Gastrocnemius medialis (tissue), 4 donors: Measurements from ENCODE around the gene EYS. TPM values are rescaled to one million over a fixed set of nuclear protein-coding genes. Genes with fewer than 3 reads are reported as not detected.

Source experiments
- ATAC-seq, 2 donors: fragments of 150-250 bp; one replicate each; pipeline ENCODE4 v1.9.1; 2016
- DNase-seq, 2 donors: peaks; one replicate each; pipeline ENCODE4 v3.0.0-alpha.2; 2019
- H3K27ac ChIP-seq, 4 donors: fragments of 200-600 bp; sonication (generic); 1 replicate in 1 of 4; 2 replicates in 3 of 4; pipeline ENCODE4 v1.5.1; 2016 to 2018; ENCODE audit warnings: mild to moderate bottlenecking in 2 of 4, moderate library complexity in 1 of 4
- H3K27me3 ChIP-seq, 3 donors: fragments of 200-600 bp; sonication (generic) in 2 of 3; 1 replicate in 1 of 3; 2 replicates in 2 of 3; pipeline versions ENCODE4 v1.5.1 to v1.6.0; 2016 to 2019; ENCODE audit warnings: mild to moderate bottlenecking in 1 of 3, moderate library complexity in 1 of 3
- H3K36me3 ChIP-seq, 2 donors: fragments of 200-600 bp; sonication (generic) in 1 of 2; one replicate each; pipeline ENCODE4 v1.5.1; 2017 to 2018
- H3K4me1 ChIP-seq, 2 donors: fragments of 200-600 bp; sonication (generic) in 1 of 2; one replicate each; pipeline ENCODE4 v1.5.1; 2016 to 2017; ENCODE audit warnings: mild to moderate bottlenecking in 2 of 2
- H3K4me3 ChIP-seq, 4 donors: fragments of 200-600 bp; sonication (generic) in 3 of 4; 1 replicate in 1 of 4; 2 replicates in 3 of 4; pipeline ENCODE4 v1.5.1; 2016 to 2019; ENCODE audit warnings: mild to moderate bottlenecking in 2 of 4
- H3K9me3 ChIP-seq, 3 donors: fragments of 200-600 bp; sonication (generic) in 2 of 3; 1 replicate in 1 of 3; 2 replicates in 2 of 3; pipeline ENCODE4 v1.5.1; 2016 to 2019
- POLR2A ChIP-seq, 2 donors: fragments of 450-650 bp; IDR thresholded peaks; one replicate each; pipeline ENCODE4 v1.6.1; 2017; ENCODE audit warnings: antibody characterized with exemption in 2 of 2, mild to moderate bottlenecking in 2 of 2, moderate library complexity in 2 of 2
- in situ Hi-C, 4 donors: fragments of 200-750 bp; cut with MboI; loops; one replicate each; pipeline versions ENCODE4 v1.15.0 to v1.8.0; 2017; ENCODE audit warnings: low sequenced_read_pairs in 4 of 4
- intact Hi-C: fragments of 100-400 bp; cut with DNase I; formaldehyde crosslinking; loops from one replicate; pipeline ENCODE4 v1.15.1; 2023; ENCODE audit warnings: low total_unique reads
- total RNA-seq, 4 donors: library from RNA; depleted of rRNA; stranded (reverse); fragments of >200 nt; gene quantifications; one replicate each; pipeline versions ENCODE4 v1.1.0 to v1.2.3, GENCODE V29; 2016
- TF ChIP-seq, protein P1 (sequence below), 5 experiments: fragments of 450-650 bp in 3 of 5; fragments of 200-600 bp in 2 of 5; sonication (generic) in 2 of 5; IDR thresholded peaks in 4 of 5; conservative IDR thresholded peaks in 1 of 5; 1 replicate in 4 of 5; 2 replicates in 1 of 5; pipeline ENCODE4 v1.5.1; 2016 to 2019; ENCODE audit warnings: antibody characterized with exemption in 5 of 5, mild to moderate bottlenecking in 3 of 5, moderate library complexity in 3 of 5

EYS gene
- total RNA-seq, 4 donors from 2014 or later: 0.20 TPM; not detected in 3

- H3K9me3 ChIP-seq: no peaks in the 10 kb centered on the region
- H3K4me3 ChIP-seq: no peak overlapping the region
- H3K36me3 ChIP-seq: no peaks in the 10 kb centered on the region
- in situ Hi-C loops (no loop called here), intact Hi-C loops (no loop called here)
- H3K27ac ChIP-seq: no peak overlapping the region
- H3K27me3 ChIP-seq: no peaks in the 10 kb centered on the region
- ATAC-seq (no peak), DNase-seq (no peak)
- TF ChIP-seq, protein P1, sequence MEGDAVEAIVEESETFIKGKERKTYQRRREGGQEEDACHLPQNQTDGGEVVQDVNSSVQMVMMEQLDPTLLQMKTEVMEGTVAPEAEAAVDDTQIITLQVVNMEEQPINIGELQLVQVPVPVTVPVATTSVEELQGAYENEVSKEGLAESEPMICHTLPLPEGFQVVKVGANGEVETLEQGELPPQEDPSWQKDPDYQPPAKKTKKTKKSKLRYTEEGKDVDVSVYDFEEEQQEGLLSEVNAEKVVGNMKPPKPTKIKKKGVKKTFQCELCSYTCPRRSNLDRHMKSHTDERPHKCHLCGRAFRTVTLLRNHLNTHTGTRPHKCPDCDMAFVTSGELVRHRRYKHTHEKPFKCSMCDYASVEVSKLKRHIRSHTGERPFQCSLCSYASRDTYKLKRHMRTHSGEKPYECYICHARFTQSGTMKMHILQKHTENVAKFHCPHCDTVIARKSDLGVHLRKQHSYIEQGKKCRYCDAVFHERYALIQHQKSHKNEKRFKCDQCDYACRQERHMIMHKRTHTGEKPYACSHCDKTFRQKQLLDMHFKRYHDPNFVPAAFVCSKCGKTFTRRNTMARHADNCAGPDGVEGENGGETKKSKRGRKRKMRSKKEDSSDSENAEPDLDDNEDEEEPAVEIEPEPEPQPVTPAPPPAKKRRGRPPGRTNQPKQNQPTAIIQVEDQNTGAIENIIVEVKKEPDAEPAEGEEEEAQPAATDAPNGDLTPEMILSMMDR (IDR thresholded peaks at IDR 0.05 in 4 of 5, conservative IDR thresholded peaks at IDR 0.05 in 1 of 5): no peak
- TF ChIP-seq POLR2A (IDR thresholded peaks at IDR 0.05): no peak
- H3K4me1 ChIP-seq: no peaks in the 10 kb centered on the region
Observed at GRCh38 chr6:64685401-64685800, 1021.6 kb downstream of the EYS start.

- no peak for ATAC-seq
- intact Hi-C loops: no loop called here
- in situ Hi-C loops: no loop called here
- DNase-seq: no peak
- Histone ChIP-seq H3K27ac (no peak overlapping the region), H3K4me3 (no peak overlapping the region), H3K9me3 (no peaks in the 10 kb centered on the region), H3K4me1 (no peaks in the 10 kb centered on the region), H3K36me3 (no peaks in the 10 kb centered on the region), H3K27me3 (no peaks in the 10 kb centered on the region)
- TF ChIP-seq, protein P1 (IDR thresholded peaks at IDR 0.05 in 4 of 5, conservative IDR thresholded peaks at IDR 0.05 in 1 of 5): no peak
- no peak for TF ChIP-seq POLR2A (IDR thresholded peaks at IDR 0.05)
Observed at GRCh38 chr6:64683682-64684081, 1023.3 kb downstream of the EYS start.

- Histone ChIP-seq H3K4me3 (no peak overlapping the region), H3K27me3 (no peaks in the 10 kb centered on the region), H3K36me3 (no peaks in the 10 kb centered on the region), H3K27ac (no peak overlapping the region), H3K9me3 (no peaks in the 10 kb centered on the region), H3K4me1 (no peaks in the 10 kb centered on the region)
- no peak for TF ChIP-seq POLR2A (IDR thresholded peaks at IDR 0.05)
- TF ChIP-seq, protein P1 (IDR thresholded peaks at IDR 0.05 in 4 of 5, conservative IDR thresholded peaks at IDR 0.05 in 1 of 5): no peak
- DNase-seq: no peak
- no peak for ATAC-seq
- in situ Hi-C loops (no loop called here), intact Hi-C loops (no loop called here)
Observed at GRCh38 chr6:64681416-64682160, 1025.4 kb downstream of the EYS start.

GRCh38 chr6:64680446-64680845 is 1026.6 kb downstream of the EYS start:
- Histone ChIP-seq H3K4me3 (no peak overlapping the region), H3K4me1 (no peaks in the 10 kb centered on the region), H3K27ac (no peak overlapping the region), H3K36me3 (no peaks in the 10 kb centered on the region), H3K27me3 (no peaks in the 10 kb centered on the region), H3K9me3 (no peaks in the 10 kb centered on the region)
- DNase-seq (no peak), ATAC-seq (no peak)
- TF ChIP-seq POLR2A (IDR thresholded peaks at IDR 0.05): no peak
- TF ChIP-seq, protein P1 (IDR thresholded peaks at IDR 0.05 in 4 of 5, conservative IDR thresholded peaks at IDR 0.05 in 1 of 5): no peak
- in situ Hi-C loops (no loop called here), intact Hi-C loops (no loop called here)

- H3K27me3 ChIP-seq: no peaks in the 10 kb centered on the region
- ATAC-seq (no peak), DNase-seq (no peak)
- H3K27ac ChIP-seq: no peak overlapping the region
- in situ Hi-C loops: no loop called here
- H3K4me3 ChIP-seq: no peak overlapping the region
- no peaks in the 10 kb centered on the region for H3K36me3 ChIP-seq
- H3K9me3 ChIP-seq: no peaks in the 10 kb centered on the region
- no peaks in the 10 kb centered on the region for H3K4me1 ChIP-seq
- TF ChIP-seq POLR2A (IDR thresholded peaks at IDR 0.05): no peak
- TF ChIP-seq, protein P1 (IDR thresholded peaks at IDR 0.05 in 4 of 5, conservative IDR thresholded peaks at IDR 0.05 in 1 of 5): no peak
- intact Hi-C loops: no loop called here
Observed at GRCh38 chr6:64679416-64679815, 1027.6 kb downstream of the EYS start.
